AG04450 (cell line): ENCODE measurements around the gene LCN9. TPM values are rescaled to one million over a fixed set of nuclear protein-coding genes. Genes with fewer than 3 reads are reported as not detected.

ENCODE experiments used
- CTCF ChIA-PET: fragments of 300-600, 350-600 bp; formaldehyde crosslinking; extraction: SDS; loops from one replicate; lab custom pipeline; 2022; ENCODE audit warnings: antibody characterized with exemption, inconsistent platforms; lab: Charles Lee
- POLR2A ChIA-PET: fragments of 350-600 bp; formaldehyde crosslinking; extraction: SDS; loops from one replicate; lab custom pipeline; 2021; ENCODE audit warnings: antibody characterized with exemption, inconsistent platforms; lab: Yijun Ruan, JAX
- DNase-seq: peaks from one replicate; pipeline ENCODE4 v3.0.0-alpha.2; 2011; ENCODE audit warnings: low read depth, low spot score
- H3K27ac ChIP-seq: one replicate; pipeline ENCODE4 v1.5.1; 2012; ENCODE audit warnings: low read depth, low read length, control low read depth
- H3K27me3 ChIP-seq: one replicate; pipeline ENCODE4 v1.6.0; 2012; ENCODE audit warnings: low read length; ENCODE audit not compliant: control insufficient read depth, insufficient read depth
- H3K4me3 ChIP-seq: 2 replicates; pipeline ENCODE4 v1.5.1; 2011; ENCODE audit warnings: mild to moderate bottlenecking, low read depth, low read length, control low read depth
- H3K9me3 ChIP-seq: 2 replicates; pipeline ENCODE4 v1.5.1; 2012; ENCODE audit warnings: low read length; ENCODE audit not compliant: control insufficient read depth, insufficient read depth
- CTCF ChIP-seq: IDR thresholded peaks from 2 replicates; pipeline ENCODE4 v1.5.1; 2011; ENCODE audit warnings: low read depth, low read length, control low read depth, inconsistent platforms
- polyA plus RNA-seq: library from polyadenylated mRNA; depleted of rRNA; stranded (reverse); fragments of >200 nt; gene quantifications from 2 replicates; pipeline ENCODE4 v1.2.3, GENCODE V29; 2011

The LCN9 gene
- polyA plus RNA-seq, 1 experiment = not detected

GRCh38 chr9:135616619-135617537 lies 46.2 kb upstream of the LCN9 start:
- no peak for TF ChIP-seq CTCF
- no peak overlapping the region for H3K27ac ChIP-seq
- CTCF ChIA-PET = no interaction called here
- POLR2A ChIA-PET = no interaction called here
- DNase-seq = no peak
- H3K9me3 ChIP-seq = no peaks in the 10 kb centered on the region; the same call in 1 of the 2 replicates
- H3K27me3 ChIP-seq = peaks cover 2% of the 10 kb centered on the region
- no peak overlapping the region for H3K4me3 ChIP-seq

- Histone ChIP-seq H3K4me3 (no peak overlapping the region), H3K27ac (no peak overlapping the region), H3K27me3 (peaks cover 2% of the 10 kb centered on the region), H3K9me3 (no peaks in the 10 kb centered on the region; the same call in 1 of the 2 replicates)
- TF ChIP-seq CTCF = no peak
- ChIA-PET CTCF (no interaction called here), POLR2A (no interaction called here)
- DNase-seq = no peak
Observed at GRCh38 chr9:135617538-135617900, 45.6 kb upstream of the LCN9 start.

GRCh38 chr9:135617991-135618411 lies 45.1 kb upstream of the LCN9 start:
- Histone ChIP-seq H3K4me3 (no peak overlapping the region), H3K27ac (no peak overlapping the region), H3K9me3 (no peaks in the 10 kb centered on the region; the same call in 1 of the 2 replicates), H3K27me3 (peaks cover 6% of the 10 kb centered on the region)
- ChIA-PET POLR2A (no interaction called here), CTCF (no interaction called here)
- no peak for TF ChIP-seq CTCF
- no peak for DNase-seq

- H3K27ac ChIP-seq = no peak overlapping the region
- H3K9me3 ChIP-seq = no peaks in the 10 kb centered on the region; the same call in 1 of the 2 replicates
- no peak for DNase-seq
- no peak overlapping the region for H3K4me3 ChIP-seq
- ChIA-PET POLR2A (no interaction called here), CTCF (interaction anchor here (0.6 kb wide), 1 partner anchor 16 kb away, joined by 3 read pairs; no protein-coding TSS in a partner anchor)
- no peak for TF ChIP-seq CTCF
- H3K27me3 ChIP-seq = peaks cover 6% of the 10 kb centered on the region
Observed at GRCh38 chr9:135618866-135619598, 44.1 kb upstream of the LCN9 start.

- Histone ChIP-seq H3K9me3 (no peaks in the 10 kb centered on the region; the same call in 1 of the 2 replicates), H3K4me3 (no peak overlapping the region), H3K27me3 (peaks cover 6% of the 10 kb centered on the region), H3K27ac (no peak overlapping the region)
- DNase-seq = no peak
- TF ChIP-seq CTCF = no peak
- ChIA-PET CTCF (interaction anchor here (0.6 kb wide), 1 partner anchor 16 kb away, joined by 3 read pairs; no protein-coding TSS in a partner anchor), POLR2A (no interaction called here)
Observed at GRCh38 chr9:135619599-135619886, 43.6 kb upstream of the LCN9 start.
